VCaP (cell line): ENCODE results near the gene STK11IP.

ENCODE experiments used
- H3K27ac ChIP-seq: fragments of 450-650 bp; 2 replicates; pipeline ENCODE4 v1.5.1; 2017
- TF ChIP-seq, protein P1 (sequence below): fragments of 450-650 bp; conservative IDR thresholded peaks from 2 replicates; pipeline ENCODE4 v1.5.1; 2017; ENCODE audit warnings: mild to moderate bottlenecking, moderate library complexity

The STK11IP gene

DNA sequence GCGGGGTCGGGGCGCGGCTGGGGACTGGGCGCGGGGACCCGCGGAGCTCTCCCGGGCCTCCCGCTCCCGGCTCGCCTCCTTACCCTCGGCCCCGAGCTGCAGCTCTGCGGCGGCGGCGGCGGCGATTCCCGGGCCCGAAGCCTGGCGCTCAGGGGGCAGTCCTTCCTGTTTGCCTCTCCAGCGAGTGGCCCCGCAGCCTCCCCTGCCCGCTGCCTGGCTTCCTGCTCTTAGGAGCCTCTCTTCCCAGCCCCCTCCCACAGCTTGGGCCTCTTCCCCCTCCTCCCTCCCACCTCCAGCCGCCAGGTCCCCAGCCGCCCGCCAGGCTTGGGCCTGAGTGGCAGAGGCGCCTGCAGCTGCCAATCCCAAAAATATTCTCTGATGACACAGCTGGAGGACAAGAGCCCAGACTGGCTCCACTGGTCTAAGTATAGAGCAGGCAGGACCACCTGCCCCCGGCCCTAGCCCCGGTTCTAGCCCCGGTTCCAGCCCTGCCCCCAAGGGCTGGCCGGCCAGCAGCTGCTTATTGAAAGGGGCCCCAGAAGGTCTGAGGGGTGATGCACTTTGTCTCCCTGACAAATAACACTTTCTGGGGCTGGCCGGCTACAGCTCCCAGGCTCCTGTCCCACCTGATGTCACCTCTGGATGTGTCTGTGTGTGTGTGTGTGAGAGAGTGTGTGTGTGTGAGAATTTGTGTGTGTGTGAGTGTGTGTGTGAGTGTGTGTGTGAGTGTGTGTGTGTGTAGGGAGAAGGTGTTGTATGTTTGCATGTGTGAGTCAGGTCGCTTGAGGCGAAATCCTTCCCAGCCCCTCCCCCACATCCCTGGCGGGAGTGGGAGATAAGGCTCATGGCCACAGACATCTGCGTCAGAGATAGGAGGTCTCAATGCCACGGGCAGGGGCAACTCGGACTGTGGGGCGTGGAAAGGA lies 26.1 kb upstream of the STK11IP start, which contains the start of gene OBSL1:
Gene OBSL1, minus strand, starts transcription at position 229 of the 926 bp plus-strand sequence. CDS start 307 bp downstream, outside the sequence.
- TF ChIP-seq, protein P1, sequence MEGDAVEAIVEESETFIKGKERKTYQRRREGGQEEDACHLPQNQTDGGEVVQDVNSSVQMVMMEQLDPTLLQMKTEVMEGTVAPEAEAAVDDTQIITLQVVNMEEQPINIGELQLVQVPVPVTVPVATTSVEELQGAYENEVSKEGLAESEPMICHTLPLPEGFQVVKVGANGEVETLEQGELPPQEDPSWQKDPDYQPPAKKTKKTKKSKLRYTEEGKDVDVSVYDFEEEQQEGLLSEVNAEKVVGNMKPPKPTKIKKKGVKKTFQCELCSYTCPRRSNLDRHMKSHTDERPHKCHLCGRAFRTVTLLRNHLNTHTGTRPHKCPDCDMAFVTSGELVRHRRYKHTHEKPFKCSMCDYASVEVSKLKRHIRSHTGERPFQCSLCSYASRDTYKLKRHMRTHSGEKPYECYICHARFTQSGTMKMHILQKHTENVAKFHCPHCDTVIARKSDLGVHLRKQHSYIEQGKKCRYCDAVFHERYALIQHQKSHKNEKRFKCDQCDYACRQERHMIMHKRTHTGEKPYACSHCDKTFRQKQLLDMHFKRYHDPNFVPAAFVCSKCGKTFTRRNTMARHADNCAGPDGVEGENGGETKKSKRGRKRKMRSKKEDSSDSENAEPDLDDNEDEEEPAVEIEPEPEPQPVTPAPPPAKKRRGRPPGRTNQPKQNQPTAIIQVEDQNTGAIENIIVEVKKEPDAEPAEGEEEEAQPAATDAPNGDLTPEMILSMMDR = no peak
- H3K27ac ChIP-seq = peak within 1 kb of the TSS; percentile 89

DNA sequence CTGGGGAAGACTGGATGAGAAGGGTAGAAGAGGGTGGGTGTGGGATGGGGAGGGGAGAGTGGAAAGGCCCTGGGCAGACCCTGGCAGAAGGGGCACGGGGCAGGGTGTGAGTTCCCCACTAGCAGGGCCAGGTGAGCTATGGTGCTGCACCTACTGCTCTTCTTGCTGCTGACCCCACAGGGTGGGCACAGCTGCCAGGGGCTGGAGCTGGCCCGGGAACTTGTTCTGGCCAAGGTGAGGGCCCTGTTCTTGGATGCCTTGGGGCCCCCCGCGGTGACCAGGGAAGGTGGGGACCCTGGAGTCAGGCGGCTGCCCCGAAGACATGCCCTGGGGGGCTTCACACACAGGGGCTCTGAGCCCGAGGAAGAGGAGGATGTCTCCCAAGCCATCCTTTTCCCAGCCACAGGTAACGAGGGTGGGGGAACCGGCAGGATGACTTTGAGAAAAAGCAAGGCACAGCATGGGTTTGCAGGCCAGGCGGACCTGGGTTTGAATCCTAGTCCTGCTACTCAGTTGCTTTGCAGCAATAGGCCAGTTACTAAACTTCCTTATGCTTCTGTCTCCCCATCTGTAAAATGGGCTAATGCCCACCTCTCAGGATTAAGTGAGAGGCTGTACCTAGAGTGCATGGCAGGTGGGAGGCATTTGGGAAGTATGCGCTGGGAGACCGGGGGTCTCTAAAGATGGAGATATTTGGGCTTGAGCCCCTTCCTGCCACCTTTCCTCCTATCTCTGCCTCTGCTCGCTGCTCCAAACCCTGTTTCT lies 25.2 kb upstream of the STK11IP start, which contains the start of gene INHA:
Gene INHA, plus strand, starts transcription at position 74 of the 765 bp plus-strand sequence. Its CDS starts 65 bp downstream, at position 139.
- H3K27ac ChIP-seq = peak within 1 kb of the TSS; percentile 89
- TF ChIP-seq, protein P1 = no peak

DNA sequence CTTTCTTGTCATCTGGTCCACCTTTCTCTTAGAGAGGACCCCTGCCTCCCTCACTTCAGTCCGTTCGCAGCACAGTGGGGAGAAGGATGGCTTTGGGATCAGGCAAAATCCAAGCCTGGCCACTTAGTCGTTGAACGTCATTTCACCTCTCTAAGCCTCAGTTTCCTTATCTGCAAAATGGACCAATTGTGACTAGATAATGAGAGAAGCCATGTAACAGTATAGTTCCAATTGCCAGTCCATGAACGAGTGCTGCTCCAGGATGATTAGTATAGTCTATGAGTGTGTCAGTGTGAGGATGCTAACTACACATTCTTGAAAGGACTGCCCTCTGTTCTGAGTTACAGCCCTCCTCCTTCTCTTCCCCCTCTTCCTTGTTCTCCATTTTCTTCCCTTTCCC lies 24.5 kb upstream of the STK11IP start:
- no peak overlapping the region for H3K27ac ChIP-seq
- TF ChIP-seq, protein P1 = no peak

DNA sequence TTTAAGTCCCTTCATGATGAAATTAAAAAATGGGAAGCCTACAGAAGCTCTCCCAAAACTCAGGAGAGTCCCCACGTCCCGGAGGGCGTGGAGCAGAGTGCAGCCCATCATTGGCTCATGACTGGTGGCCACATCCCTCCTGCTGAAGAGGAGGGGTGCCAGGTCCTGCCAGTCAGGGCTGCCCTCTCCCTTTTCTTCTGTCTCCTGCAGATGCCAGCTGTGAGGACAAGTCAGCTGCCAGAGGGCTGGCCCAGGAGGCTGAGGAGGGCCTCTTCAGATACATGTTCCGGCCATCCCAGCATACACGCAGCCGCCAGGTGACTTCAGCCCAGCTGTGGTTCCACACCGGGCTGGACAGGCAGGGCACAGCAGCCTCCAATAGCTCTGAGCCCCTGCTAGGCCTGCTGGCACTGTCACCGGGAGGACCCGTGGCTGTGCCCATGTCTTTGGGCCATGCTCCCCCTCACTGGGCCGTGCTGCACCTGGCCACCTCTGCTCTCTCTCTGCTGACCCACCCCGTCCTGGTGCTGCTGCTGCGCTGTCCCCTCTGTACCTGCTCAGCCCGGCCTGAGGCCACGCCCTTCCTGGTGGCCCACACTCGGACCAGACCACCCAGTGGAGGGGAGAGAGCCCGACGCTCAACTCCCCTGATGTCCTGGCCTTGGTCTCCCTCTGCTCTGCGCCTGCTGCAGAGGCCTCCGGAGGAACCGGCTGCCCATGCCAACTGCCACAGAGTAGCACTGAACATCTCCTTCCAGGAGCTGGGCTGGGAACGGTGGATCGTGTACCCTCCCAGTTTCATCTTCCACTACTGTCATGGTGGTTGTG lies 23.0 kb upstream of the STK11IP start:
- H3K27ac ChIP-seq = no peak overlapping the region
- TF ChIP-seq, protein P1 = no peak

DNA sequence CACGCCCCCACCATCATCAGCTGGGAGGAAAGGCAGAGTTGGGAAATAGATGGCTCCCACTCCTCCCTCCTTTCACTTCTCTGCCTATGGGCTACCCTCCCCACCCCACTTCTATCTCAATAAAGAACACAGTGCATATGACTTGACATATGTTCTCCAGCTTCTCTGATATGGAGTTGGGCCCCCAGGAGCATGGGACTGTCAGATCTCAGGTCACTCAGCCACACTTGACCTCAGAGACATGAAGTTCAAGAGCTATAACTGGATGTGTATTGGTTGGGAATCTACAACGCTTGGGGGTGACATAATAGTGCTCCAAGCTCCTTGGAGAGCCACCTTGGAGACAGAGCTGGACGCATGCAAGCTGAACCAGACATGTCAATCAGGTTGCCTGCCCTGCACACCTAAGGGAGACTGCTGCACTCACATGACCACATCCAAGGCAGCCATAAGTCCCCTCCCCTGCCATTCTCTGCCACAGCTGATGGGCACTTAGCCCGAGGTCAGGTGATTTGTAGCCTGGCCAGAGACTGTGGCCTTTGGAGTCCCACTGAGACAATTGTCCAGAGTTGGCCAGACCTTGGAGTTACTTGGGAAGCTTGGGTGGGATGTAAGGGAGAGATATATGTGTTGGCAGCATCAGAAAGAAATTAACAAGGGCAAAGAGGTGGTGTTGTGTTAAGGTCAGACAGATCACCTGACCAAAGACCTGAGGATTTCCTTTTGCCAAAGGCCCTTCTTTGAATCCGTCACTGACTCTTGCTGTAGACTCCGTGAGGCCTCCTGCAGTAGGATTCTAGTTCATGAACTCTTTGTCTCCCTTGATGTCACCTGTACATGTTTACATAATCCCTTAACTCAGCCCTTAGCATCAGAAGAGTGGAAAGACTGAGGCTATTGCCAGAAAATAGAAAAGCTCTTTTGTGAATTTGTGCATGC lies 21.8 kb upstream of the STK11IP start:
- no peak overlapping the region for H3K27ac ChIP-seq
- TF ChIP-seq, protein P1 = no peak

DNA sequence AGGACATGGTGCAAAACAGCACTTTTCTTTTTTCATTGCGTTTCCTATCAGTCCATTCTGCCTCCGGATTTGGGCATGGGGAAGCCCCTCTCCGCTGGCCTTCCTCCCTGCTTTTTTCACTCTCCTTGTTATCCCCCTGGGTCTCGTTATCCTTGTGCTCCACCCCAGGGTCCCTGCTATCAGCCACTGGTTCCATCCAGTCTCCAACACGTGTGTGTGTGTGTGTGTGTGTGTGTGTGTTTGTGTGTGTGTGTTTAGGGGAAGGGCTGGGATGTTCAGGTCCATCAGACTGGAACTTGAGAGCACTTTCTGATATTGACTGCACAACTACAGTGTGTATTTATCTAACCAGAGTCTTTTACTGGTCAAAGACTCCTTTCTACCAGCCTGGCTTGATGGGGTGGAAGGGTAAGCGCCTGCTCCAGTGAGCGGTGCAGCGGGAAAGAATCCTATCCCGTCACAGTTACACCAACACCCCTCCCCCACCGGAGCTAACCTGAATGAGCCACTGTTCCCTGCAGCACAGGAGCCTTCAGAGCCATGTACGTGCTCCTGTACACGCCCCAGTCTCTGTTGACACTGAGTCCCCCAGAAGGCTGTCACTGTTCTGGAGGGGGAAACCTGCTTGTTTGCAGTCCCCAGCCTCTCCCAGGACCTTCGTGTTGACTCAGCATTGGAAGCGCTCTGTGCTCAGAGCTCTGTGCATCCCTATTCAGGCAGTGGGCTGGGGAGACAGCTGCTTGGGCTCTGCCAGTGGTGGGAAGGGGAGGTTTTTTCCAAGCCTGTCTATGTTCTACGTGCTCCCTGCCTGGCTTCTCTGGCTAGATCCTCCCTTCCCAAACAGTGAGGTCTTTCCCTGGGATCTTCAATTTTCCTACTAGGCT lies 20.9 kb upstream of the STK11IP start:
- H3K27ac ChIP-seq = no peak overlapping the region
- TF ChIP-seq, protein P1 = no peak
